ENCODE measurements around the gene NFILZ. TPM values are rescaled to one million over a fixed set of nuclear protein-coding genes. Genes with fewer than 3 reads are reported as not detected.

The NFILZ gene
- total RNA-seq, 4 donors from 2014 or later = not detected

GRCh38 chr19:8654591-8655339 is 24.3 kb downstream of the NFILZ start:
- intact Hi-C loops (cut with DNase I) = loop anchor here (2.0 kb wide), 1 partner anchor 426 kb away; no protein-coding TSS in a partner anchor
- Histone ChIP-seq H3K4me3 (peak overlapping the region in 2 of 4 donors; percentile 13 to 29), H3K27me3 (peaks cover 0 to 44% (median 0%) of the 10 kb centered on the region in 4 donors), H3K9me3 (no peaks in the 10 kb centered on the region), H3K4me1 (peaks cover 0 to 6% (median 0%) of the 10 kb centered on the region in 3 donors), H3K36me3 (no peaks in the 10 kb centered on the region), H3K27ac (no peak overlapping the region)
- TF ChIP-seq POLR2A (IDR thresholded peaks at IDR 0.05) = no peak
- peak; percentile 83 to 100 (median 96) for TF ChIP-seq CTCF (IDR thresholded peaks at IDR 0.05)
- 2 to 3% methylated on average over 15 of the region's 15 CpGs for WGBS, 2 donors
- DNase-seq = no peak

- DNase-seq = no peak
- Histone ChIP-seq H3K4me3 (no peak overlapping the region), H3K4me1 (peaks cover 0 to 6% (median 0%) of the 10 kb centered on the region in 3 donors), H3K27ac (no peak overlapping the region), H3K27me3 (peaks cover 0 to 47% (median 0%) of the 10 kb centered on the region in 4 donors), H3K9me3 (no peaks in the 10 kb centered on the region), H3K36me3 (no peaks in the 10 kb centered on the region)
- intact Hi-C loops (cut with DNase I) = loop anchor here (2.0 kb wide), 1 partner anchor 425 kb away; no protein-coding TSS in a partner anchor
- TF ChIP-seq POLR2A (IDR thresholded peaks at IDR 0.05) (no peak), CTCF (IDR thresholded peaks at IDR 0.05) (no peak)
- 65 to 84% methylated on average over 7 to 12 of the region's 12 CpGs for WGBS, 2 donors
Measured at GRCh38 chr19:8655340-8655709, 24.9 kb downstream of the NFILZ start.

DNA sequence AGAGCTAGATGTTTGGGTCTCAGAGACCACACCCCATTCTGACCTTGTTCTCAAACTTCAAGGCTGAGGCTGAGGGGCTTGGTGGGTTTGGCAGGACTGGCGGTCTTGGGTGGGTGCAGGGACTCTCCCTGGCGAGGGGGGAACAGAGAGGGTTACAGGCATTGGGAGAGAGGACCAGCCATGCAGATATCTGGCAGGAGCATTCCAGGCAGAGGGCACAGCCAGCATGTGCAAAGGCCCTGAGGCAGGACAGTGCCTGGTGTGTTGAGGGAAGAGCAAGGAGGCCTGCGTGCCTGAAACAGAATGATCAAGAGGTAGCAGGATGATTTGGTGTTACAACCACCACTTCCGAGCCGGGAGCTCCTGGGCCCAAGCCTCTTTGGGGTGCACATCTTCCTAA is 27.4 kb downstream of the NFILZ start:
- no peak for TF ChIP-seq CTCF (IDR thresholded peaks at IDR 0.05)
- no peak for TF ChIP-seq POLR2A (IDR thresholded peaks at IDR 0.05)

DNA sequence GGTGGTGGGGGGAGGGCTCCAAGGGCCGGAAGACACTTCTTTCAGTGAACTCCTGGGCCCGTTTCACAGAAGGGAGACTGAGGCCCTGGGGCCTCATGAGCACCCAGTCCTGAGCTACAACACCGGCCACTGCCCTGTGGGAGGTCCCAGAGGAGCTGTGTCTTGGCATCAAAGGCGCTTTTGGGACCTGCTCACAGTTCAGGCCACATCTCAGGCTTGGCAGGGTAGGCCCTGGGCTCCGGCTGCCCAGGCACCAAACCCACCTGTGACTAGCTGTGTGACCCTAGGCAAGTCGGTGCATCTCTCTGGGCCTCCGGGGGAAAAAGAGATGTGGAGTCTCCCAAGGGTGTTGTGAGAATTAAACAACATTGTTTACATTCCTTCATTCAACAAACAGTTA is 29.5 kb downstream of the NFILZ start:
- no peak for DNase-seq
- H3K36me3 ChIP-seq = no peaks in the 10 kb centered on the region
- H3K27me3 ChIP-seq = peaks cover 0 to 72% (median 0%) of the 10 kb centered on the region in 4 donors
- intact Hi-C loops (cut with DNase I) = no loop called here
- WGBS, 2 donors = 61 to 66% methylated on average over 2 to 3 of the region's 7 CpGs
- H3K4me3 ChIP-seq = no peak overlapping the region
- no peak overlapping the region for H3K27ac ChIP-seq
- TF ChIP-seq POLR2A (IDR thresholded peaks at IDR 0.05) (no peak), CTCF (IDR thresholded peaks at IDR 0.05) (no peak)
- no peaks in the 10 kb centered on the region for H3K9me3 ChIP-seq
- H3K4me1 ChIP-seq = peaks cover 0 to 2% (median 0%) of the 10 kb centered on the region in 3 donors

More for the DNA sequence above, 27.4 kb downstream of the NFILZ start:
- 55 to 59% methylated on average over 2 to 5 of the region's 5 CpGs for WGBS, 2 donors
- Histone ChIP-seq H3K27ac (no peak overlapping the region), H3K36me3 (no peaks in the 10 kb centered on the region), H3K9me3 (no peaks in the 10 kb centered on the region), H3K27me3 (peaks cover 0 to 52% (median 0%) of the 10 kb centered on the region in 4 donors), H3K4me3 (no peak overlapping the region), H3K4me1 (peaks cover 0 to 6% (median 0%) of the 10 kb centered on the region in 3 donors)
- intact Hi-C loops (cut with DNase I) = no loop called here
- DNase-seq = no peak

GRCh38 chr19:8662263-8662662 is 31.8 kb downstream of the NFILZ start:
- TF ChIP-seq CTCF (IDR thresholded peaks at IDR 0.05) = no peak
- TF ChIP-seq POLR2A (IDR thresholded peaks at IDR 0.05) = no peak
- Histone ChIP-seq H3K4me1 (no peaks in the 10 kb centered on the region), H3K4me3 (no peak overlapping the region), H3K27ac (no peak overlapping the region), H3K36me3 (no peaks in the 10 kb centered on the region), H3K9me3 (no peaks in the 10 kb centered on the region), H3K27me3 (peaks cover 0 to 64% (median 0%) of the 10 kb centered on the region in 4 donors)
- 80 to 81% methylated on average over 4 of the region's 4 CpGs for WGBS, 2 donors
- DNase-seq = no peak
- intact Hi-C loops (cut with DNase I) = no loop called here

Data from esophagus squamous epithelium (tissue), 5 donors.